Uterus (tissue), 2 donors: ENCODE measurements around the gene ARID5B.

ENCODE experiments used
- CTCF ChIP-seq, 4 experiments: fragments of 200-600 bp in 2 of 4; fragments of 450-650 bp in 2 of 4; sonication (generic) in 2 of 4; IDR thresholded peaks; one replicate each; pipeline ENCODE4 v1.5.1; 2016 to 2019; ENCODE audit warnings: antibody characterized with exemption in 4 of 4, mild to moderate bottlenecking in 2 of 4, moderate library complexity in 1 of 4
- POLR2A ChIP-seq, 2 donors: fragments of 450-650 bp; IDR thresholded peaks; one replicate each; pipeline ENCODE4 v1.6.1; 2016; ENCODE audit warnings: antibody characterized with exemption in 2 of 2, mild to moderate bottlenecking in 1 of 2, moderate library complexity in 1 of 2

- TF ChIP-seq CTCF (IDR thresholded peaks at IDR 0.05) (no peak), POLR2A (IDR thresholded peaks at IDR 0.05) (no peak)
Observed at GRCh38 chr10:62059217-62059920, 157.9 kb downstream of the ARID5B start.
